H1 (cell line): ENCODE measurements around the gene SH3PXD2A. TPM values are rescaled to one million over a fixed set of nuclear protein-coding genes. Genes with fewer than 3 reads are reported as not detected.
A peak's percentile ranks its signal among the peaks of the same experiment; 100 is the strongest.

Source experiments
- CTCF ChIA-PET: fragments of 300-600 bp; sonication (Branson Sonifier 250); formaldehyde crosslinking; loops from one replicate; lab custom pipeline; 2021; ENCODE audit not compliant: partially characterized antibody; lab: Charles Lee
- POLR2A ChIA-PET: fragments of 300-600 bp; sonication (Branson Sonifier 250); formaldehyde crosslinking; loops from one replicate; lab custom pipeline; 2021; ENCODE audit warnings: inconsistent platforms; ENCODE audit not compliant: partially characterized antibody; lab: Charles Lee
- DNase-seq, 2 experiments: peaks; one replicate each; pipeline versions ENCODE4 v3.0.0 to v3.0.0-alpha.2; 2010 to 2022; ENCODE audit warnings: low spot score in 2 of 2, low read depth in 1 of 2, mixed read lengths in 1 of 2
- FAIRE-seq: peaks from 2 replicates; lab custom pipeline; 2011; peaks lifted over from hg19 to GRCh38; lab: Jason Lieb, UNC
- H2AFZ ChIP-seq: 2 replicates; pipeline ENCODE4 v1.8.1; 2012; ENCODE audit warnings: low read length, inconsistent platforms
- H2AK5ac ChIP-seq: 2 replicates; pipeline ENCODE4 v1.6.1; 2013; ENCODE audit warnings: low read depth, low read length
- H2BK120ac ChIP-seq: replicated peaks from 2 replicates; pipeline ENCODE3; 2013; ENCODE audit warnings: low read depth, low read length, inconsistent platforms
- H2BK12ac ChIP-seq: 2 replicates; pipeline ENCODE4 v1.6.1; 2013; ENCODE audit warnings: low read depth, low read length
- H2BK15ac ChIP-seq: 2 replicates; pipeline ENCODE4 v1.6.1; 2013; ENCODE audit warnings: low read length
- H2BK20ac ChIP-seq: 2 replicates; pipeline ENCODE4 v1.6.1; 2013; ENCODE audit warnings: low read length
- H2BK5ac ChIP-seq: 2 replicates; pipeline ENCODE4 v1.6.1; 2013; ENCODE audit warnings: low read depth, low read length
- H3K14ac ChIP-seq: 2 replicates; pipeline ENCODE4 v1.6.1; 2013; ENCODE audit warnings: inconsistent platforms; ENCODE audit not compliant: insufficient read length
- H3K18ac ChIP-seq: 2 replicates; pipeline ENCODE4 v1.6.1; 2013; ENCODE audit warnings: low read length; ENCODE audit errors: extremely low read depth
- H3K23ac ChIP-seq: 2 replicates; pipeline ENCODE4 v1.6.1; 2013; ENCODE audit warnings: inconsistent platforms; ENCODE audit not compliant: insufficient read length
- H3K23me2 ChIP-seq: 2 replicates; pipeline ENCODE4 v1.6.1; 2013; ENCODE audit warnings: low read depth, low read length
- H3K27ac ChIP-seq: 2 replicates; pipeline ENCODE4 v1.6.1; 2011; ENCODE audit warnings: low read depth, low read length, inconsistent platforms
- H3K27me3 ChIP-seq, 4 experiments: replicated peaks in 1 of 4; 1 replicate in 1 of 4; 2 replicates in 3 of 4; pipeline versions ENCODE4 v1.6.1 to v1.8.1; 2011 to 2013; ENCODE audit warnings: low read length in 3 of 4, mild to moderate bottlenecking in 3 of 4, inconsistent platforms in 2 of 4, mixed read lengths in 2 of 4, moderate library complexity in 1 of 4; ENCODE audit not compliant: control insufficient read depth in 3 of 4, insufficient read depth in 3 of 4; ENCODE audit errors: extremely low read depth in 1 of 4
- H3K36me3 ChIP-seq, 4 experiments: 2 replicates each; pipeline versions ENCODE4 v1.6.1 to v1.8.1; 2011 to 2013; ENCODE audit warnings: mild to moderate bottlenecking in 4 of 4, low read length in 3 of 4, moderate library complexity in 2 of 4, control low read depth in 1 of 4, inconsistent platforms in 1 of 4; ENCODE audit not compliant: insufficient read depth in 4 of 4, control insufficient read depth in 2 of 4
- H3K4ac ChIP-seq: replicated peaks from 2 replicates; pipeline ENCODE3; 2013; ENCODE audit warnings: low read length, low read depth, mixed read lengths, inconsistent platforms; ENCODE audit not compliant: insufficient read length
- H3K4me1 ChIP-seq, 4 experiments: replicated peaks in 1 of 4; 1 replicate in 1 of 4; 2 replicates in 3 of 4; pipeline versions ENCODE4 v1.6.1 to v1.8.1; 2011 to 2013; ENCODE audit warnings: low read length in 3 of 4, inconsistent platforms in 2 of 4, mixed read lengths in 1 of 4; ENCODE audit not compliant: insufficient read depth in 4 of 4, control insufficient read depth in 3 of 4
- H3K4me2 ChIP-seq, 2 experiments: 2 replicates each; pipeline versions ENCODE4 v1.6.1 to v1.8.1; 2011 to 2013; ENCODE audit warnings: low read depth in 2 of 2, low read length in 2 of 2, control low read depth in 1 of 2, inconsistent platforms in 1 of 2, mild to moderate bottlenecking in 1 of 2; ENCODE audit not compliant: insufficient read depth in 1 of 2
- H3K4me3 ChIP-seq, 4 experiments: fragments of 200-600, 300-600 bp in 1 of 4; sonication (generic), shearing (Covaris generic), sonication (Bioruptor Twin) in 1 of 4; 2 replicates each; pipeline versions ENCODE4 v1.5.1 to v1.8.1; 2011 to 2016; ENCODE audit warnings: low read length in 4 of 4, low read depth in 3 of 4, control low read depth in 2 of 4, inconsistent platforms in 2 of 4, mild to moderate bottlenecking in 2 of 4, mixed read lengths in 1 of 4, moderate library complexity in 1 of 4; ENCODE audit not compliant: insufficient read depth in 2 of 4; ENCODE audit errors: extremely low read depth in 1 of 4
- H3K56ac ChIP-seq: replicated peaks from 2 replicates; pipeline ENCODE3; 2013; ENCODE audit warnings: low read depth, mild to moderate bottlenecking, mixed read lengths, low read length, inconsistent platforms; ENCODE audit not compliant: insufficient read length
- H3K79me1 ChIP-seq: 2 replicates; pipeline ENCODE4 v1.6.1; 2013; ENCODE audit warnings: low read depth, low read length, control low read depth
- H3K79me2 ChIP-seq, 2 experiments: 2 replicates each; pipeline versions ENCODE4 v1.6.1 to v1.8.1; 2012 to 2013; ENCODE audit warnings: low read length in 2 of 2, mild to moderate bottlenecking in 2 of 2, inconsistent platforms in 1 of 2; ENCODE audit not compliant: insufficient read depth in 2 of 2, control insufficient read depth in 1 of 2
- H3K9ac ChIP-seq, 4 experiments: replicated peaks in 1 of 4; 1 replicate in 1 of 4; 2 replicates in 3 of 4; pipeline versions ENCODE4 v1.6.1 to v1.8.1; 2011 to 2013; ENCODE audit warnings: low read depth in 3 of 4, low read length in 3 of 4, control low read depth in 2 of 4, mild to moderate bottlenecking in 2 of 4, moderate library complexity in 2 of 4, inconsistent platforms in 1 of 4; ENCODE audit errors: extremely low read depth in 1 of 4
- H3K9me3 ChIP-seq, 2 experiments: 2 replicates each; pipeline versions ENCODE4 v1.6.1 to v1.8.1; 2012 to 2013; ENCODE audit warnings: mild to moderate bottlenecking in 2 of 2, moderate library complexity in 2 of 2, control low read depth in 1 of 2, inconsistent platforms in 1 of 2, low read depth in 1 of 2, low read length in 1 of 2, mixed read lengths in 1 of 2; ENCODE audit not compliant: insufficient read depth in 2 of 2
- H4K20me1 ChIP-seq, 2 experiments: replicated peaks in 1 of 2; 2 replicates each; pipeline versions ENCODE3 to v1.8.1; 2011 to 2013; ENCODE audit warnings: inconsistent platforms in 2 of 2, low read length in 2 of 2, mild to moderate bottlenecking in 1 of 2; ENCODE audit not compliant: insufficient read depth in 2 of 2, control insufficient read depth in 1 of 2
- H4K5ac ChIP-seq: 2 replicates; pipeline ENCODE4 v1.6.1; 2013; ENCODE audit warnings: low read length, low read depth, mixed read lengths, inconsistent platforms; ENCODE audit not compliant: insufficient read length
- H4K8ac ChIP-seq: 2 replicates; pipeline ENCODE4 v1.8.0; 2013; ENCODE audit warnings: mild to moderate bottlenecking, moderate library complexity, low read length, inconsistent platforms; ENCODE audit not compliant: insufficient read depth; ENCODE audit errors: extremely low read depth
- H4K91ac ChIP-seq: replicated peaks from 2 replicates; pipeline ENCODE3; 2013; ENCODE audit warnings: low read length, mixed read lengths, inconsistent platforms; ENCODE audit not compliant: insufficient read length
- BACH1 ChIP-seq: IDR thresholded peaks from 2 replicates; pipeline ENCODE4 v1.6.1; 2012; ENCODE audit warnings: low read length, improper control_type of control experiment
- CBX8 ChIP-seq: fragments of 300-800, 300-1000 bp; sonication (generic); IDR thresholded peaks from 2 replicates; pipeline ENCODE4 v1.7.1; 2016; ENCODE audit warnings: low read depth, low read length, borderline replicate concordance
- CTCF ChIP-seq, 3 experiments: IDR thresholded peaks; 1 replicate in 2 of 3; 2 replicates in 1 of 3; pipeline versions ENCODE4 v1.5.1 to v1.6.1; 2011; ENCODE audit warnings: low read length in 3 of 3, mild to moderate bottlenecking in 3 of 3, inconsistent platforms in 2 of 3, low read depth in 1 of 3, moderate library complexity in 1 of 3; ENCODE audit not compliant: insufficient read depth in 1 of 3; ENCODE audit errors: control extremely low read depth in 1 of 3
- KDM1A ChIP-seq: fragments of 200-600, 300-600 bp; sonication (generic); IDR thresholded peaks from 2 replicates; pipeline ENCODE4 v1.7.1; 2016; ENCODE audit warnings: mild to moderate bottlenecking, low read length, borderline replicate concordance
- NANOG ChIP-seq: IDR thresholded peaks from 2 replicates; pipeline ENCODE4 v1.6.1; 2011; ENCODE audit warnings: low read length, low read depth, mild to moderate bottlenecking, inconsistent platforms; ENCODE audit not compliant: insufficient read depth, poor library complexity, severe bottlenecking
- NRF1 ChIP-seq: IDR thresholded peaks from 2 replicates; pipeline ENCODE4 v1.6.1; 2011; ENCODE audit warnings: mild to moderate bottlenecking, low read depth, low read length, improper control_type of control experiment
- POU5F1 ChIP-seq: IDR thresholded peaks from 2 replicates; pipeline ENCODE4 v1.6.1; 2011; ENCODE audit warnings: low read depth, mild to moderate bottlenecking, low read length, moderate library complexity
- TAF1 ChIP-seq: IDR thresholded peaks from 2 replicates; pipeline ENCODE4 v1.6.1; 2011; ENCODE audit warnings: mild to moderate bottlenecking, low read depth, low read length
- TCF12 ChIP-seq: IDR thresholded peaks from 2 replicates; pipeline ENCODE4 v1.6.1; 2011; ENCODE audit warnings: low read depth, mild to moderate bottlenecking, low read length
- WGBS, 2 experiments: shearing (Covaris generic) in 1 of 2; methylation state at CpG; one replicate each; pipeline versions ENCODE4 v1.1.6 to v1.1.7; 2013 to 2015; ENCODE audit warnings: low lambda C conversion rate in 2 of 2, mixed read lengths in 2 of 2, inconsistent platforms in 1 of 2, low coverage in 1 of 2, missing lambda C conversion rate in 1 of 2; ENCODE audit not compliant: insufficient replicate concordance in 2 of 2, insufficient coverage in 1 of 2, insufficient read length in 1 of 2; ENCODE audit errors: extremely low coverage in 1 of 2, missing lambda C conversion rate in 1 of 2; 5-methylcytosine and 5-hydroxymethylcytosine counted together
- polyA plus RNA-seq, 7 experiments: library from polyadenylated mRNA; depleted of rRNA in 3 of 7; stranded (reverse) in 5 of 7; unstranded in 2 of 7; fragments of >200 nt in 5 of 7; fragments of 200-250 nt in 2 of 7; gene quantifications; 1 replicate in 5 of 7; 2 replicates in 1 of 7; 4 replicates in 1 of 7; pipeline versions ENCODE4 v1.2.1 to v1.2.3, GENCODE V29; 2011 to 2013; ENCODE audit warnings: missing spikeins in 2 of 7, mixed read lengths in 2 of 7
- total RNA-seq: library from RNA; stranded (reverse); fragmentation: NEBNext Ultra II Directional; extraction: Animal tissue kit (Norgen Biotek cat#: 25700); gene quantifications from 2 replicates; pipeline ENCODE4 v1.2.1, GENCODE V29; 2021

Gene SH3PXD2A
- total and polyA plus RNA-seq, 2 of the 8 experiments (the other 6 are each of a cell fraction or from before 2014, with no cell fraction given): 5.4 to 16.3 TPM

GRCh38 chr10:103800789-103801540 is 54.4 kb downstream of the SH3PXD2A start:
- no peaks in the 10 kb centered on the region for H3K79me1 ChIP-seq
- no peak overlapping the region for H3K4me2 ChIP-seq
- H3K79me2 ChIP-seq: no peaks in the 10 kb centered on the region; a peak in 1 of 4 replicates
- H4K91ac ChIP-seq: no peak overlapping the region
- H4K20me1 ChIP-seq: no peaks in the 10 kb centered on the region
- FAIRE-seq (no peak), DNase-seq (no peak)
- no peaks in the 10 kb centered on the region for H3K9me3 ChIP-seq
- H2BK15ac ChIP-seq: peak overlapping the region; percentile 40; the same call in 1 of the 2 replicates
- no peaks in the 10 kb centered on the region for H3K27me3 ChIP-seq
- no peak overlapping the region for H2AK5ac ChIP-seq
- ChIA-PET POLR2A (interaction anchor here (0.6 to 0.9 kb wide), 2 partner anchors 19 to 483 kb away, joined by 3 read pairs; no protein-coding TSS in a partner anchor), CTCF (interaction anchor here (0.8 to 4.3 kb wide), 8 partner anchors 9 to 114 kb away, joined by 3 to 17 read pairs (median 4); partner anchors contain the start of gene SH3PXD2A)
- no peak overlapping the region for H3K27ac ChIP-seq
- H3K56ac ChIP-seq: no peak overlapping the region
- H3K9ac ChIP-seq: no peak overlapping the region
- H3K4ac ChIP-seq: no peak overlapping the region
- H2BK120ac ChIP-seq: no peak overlapping the region
- no peak overlapping the region for H2BK12ac ChIP-seq
- no peak overlapping the region for H2BK20ac ChIP-seq
- H3K18ac ChIP-seq: no peak overlapping the region
- H3K14ac ChIP-seq: no peak overlapping the region
- no peaks in the 10 kb centered on the region for H3K23me2 ChIP-seq
- peak overlapping the region; percentile 15; the same call in 1 of the 2 replicates for H2BK5ac ChIP-seq
- H3K4me1 ChIP-seq: peaks cover 0 to 14% (median 7%) of the 10 kb centered on the region in 4 experiments; a peak in 4 of 7 replicates
- no peak overlapping the region for H3K4me3 ChIP-seq
- H4K5ac ChIP-seq: no peak overlapping the region
- no peaks in the 10 kb centered on the region for H3K36me3 ChIP-seq
- no peak overlapping the region for H3K23ac ChIP-seq
- 79% methylated on average over 10 of the region's 10 CpGs; no CpG with 5 or more reads in 1 of the 2 experiments for WGBS, 2 experiments
- no peak overlapping the region for H2AFZ ChIP-seq
- no peak overlapping the region for H4K8ac ChIP-seq
- TF ChIP-seq BACH1 (no peak), KDM1A (no peak), TCF12 (no peak), TAF1 (no peak), CTCF (IDR thresholded peaks at IDR 0.05; ENCODE audit: control extremely low read depth in 1 of 3, insufficient read depth in 1 of 3, low read depth in 1 of 3, low read length in 3 of 3) (no peak), NANOG (no peak), POU5F1 (no peak), NRF1 (no peak), CBX8 (no peak)
